ENCODE measurements around the gene ZNF383.

DNA sequence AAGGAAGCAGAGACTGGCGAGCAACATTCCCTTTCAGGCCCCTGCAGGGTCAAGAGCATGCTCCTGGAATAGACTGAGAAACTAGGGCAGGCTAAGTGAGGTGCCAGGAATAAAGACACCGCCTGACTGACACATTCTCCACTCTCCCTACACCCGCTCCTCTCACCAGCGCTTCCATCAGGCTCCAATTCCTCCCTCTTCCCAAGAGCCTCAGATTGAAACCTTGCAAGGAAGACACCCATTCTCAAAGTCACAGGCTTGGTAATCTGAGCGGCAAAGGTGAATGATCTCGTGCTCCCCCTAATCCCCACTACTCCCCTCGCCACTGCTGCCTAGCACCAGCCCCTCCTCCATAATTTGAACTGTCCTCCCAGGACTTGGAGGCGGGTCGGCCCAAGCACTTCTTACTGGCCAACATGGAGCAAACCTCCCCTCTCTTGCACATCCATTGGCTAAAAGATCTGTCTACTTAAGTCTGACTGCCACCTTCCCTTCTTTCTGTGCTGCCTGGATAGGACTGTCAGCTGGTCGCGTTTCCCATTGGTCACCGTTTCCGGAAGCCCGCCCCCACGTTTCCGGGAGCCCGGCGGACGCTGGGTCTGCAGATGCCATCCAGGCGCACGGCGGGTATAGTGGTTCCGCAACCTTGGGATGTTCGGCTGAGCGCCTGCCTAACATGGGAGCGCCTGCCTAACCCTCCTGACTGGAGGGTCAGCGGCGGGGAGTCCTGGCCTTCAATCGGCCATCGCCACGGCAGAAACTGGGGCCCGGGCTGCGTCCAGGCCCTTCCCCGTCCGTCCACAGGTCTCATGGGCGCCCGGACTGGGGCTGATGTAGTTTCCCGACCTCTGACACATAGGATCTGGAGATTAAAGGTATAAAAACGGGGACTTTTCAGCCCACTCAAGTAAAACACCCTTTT, 33.6 kb downstream of the ZNF383 start:
- TF ChIP-seq, protein P1, sequence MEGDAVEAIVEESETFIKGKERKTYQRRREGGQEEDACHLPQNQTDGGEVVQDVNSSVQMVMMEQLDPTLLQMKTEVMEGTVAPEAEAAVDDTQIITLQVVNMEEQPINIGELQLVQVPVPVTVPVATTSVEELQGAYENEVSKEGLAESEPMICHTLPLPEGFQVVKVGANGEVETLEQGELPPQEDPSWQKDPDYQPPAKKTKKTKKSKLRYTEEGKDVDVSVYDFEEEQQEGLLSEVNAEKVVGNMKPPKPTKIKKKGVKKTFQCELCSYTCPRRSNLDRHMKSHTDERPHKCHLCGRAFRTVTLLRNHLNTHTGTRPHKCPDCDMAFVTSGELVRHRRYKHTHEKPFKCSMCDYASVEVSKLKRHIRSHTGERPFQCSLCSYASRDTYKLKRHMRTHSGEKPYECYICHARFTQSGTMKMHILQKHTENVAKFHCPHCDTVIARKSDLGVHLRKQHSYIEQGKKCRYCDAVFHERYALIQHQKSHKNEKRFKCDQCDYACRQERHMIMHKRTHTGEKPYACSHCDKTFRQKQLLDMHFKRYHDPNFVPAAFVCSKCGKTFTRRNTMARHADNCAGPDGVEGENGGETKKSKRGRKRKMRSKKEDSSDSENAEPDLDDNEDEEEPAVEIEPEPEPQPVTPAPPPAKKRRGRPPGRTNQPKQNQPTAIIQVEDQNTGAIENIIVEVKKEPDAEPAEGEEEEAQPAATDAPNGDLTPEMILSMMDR (IDR thresholded peaks at IDR 0.05): no peak
- TF ChIP-seq POLR2A (IDR thresholded peaks at IDR 0.05): peak in 2 of 3 donors; percentile 57 to 71

All from body of pancreas (tissue), 4 donors.